CD4-positive, alpha-beta T cell treated with Interleukin-17A for 1 hour (primary cell): ENCODE results near the gene ABHD4.

Experiments used
- DNase-seq: peaks from one replicate; pipeline ENCODE4 v3.0.0-alpha.2; 2020

Gene ABHD4, protein sequence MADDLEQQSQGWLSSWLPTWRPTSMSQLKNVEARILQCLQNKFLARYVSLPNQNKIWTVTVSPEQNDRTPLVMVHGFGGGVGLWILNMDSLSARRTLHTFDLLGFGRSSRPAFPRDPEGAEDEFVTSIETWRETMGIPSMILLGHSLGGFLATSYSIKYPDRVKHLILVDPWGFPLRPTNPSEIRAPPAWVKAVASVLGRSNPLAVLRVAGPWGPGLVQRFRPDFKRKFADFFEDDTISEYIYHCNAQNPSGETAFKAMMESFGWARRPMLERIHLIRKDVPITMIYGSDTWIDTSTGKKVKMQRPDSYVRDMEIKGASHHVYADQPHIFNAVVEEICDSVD

DNA sequence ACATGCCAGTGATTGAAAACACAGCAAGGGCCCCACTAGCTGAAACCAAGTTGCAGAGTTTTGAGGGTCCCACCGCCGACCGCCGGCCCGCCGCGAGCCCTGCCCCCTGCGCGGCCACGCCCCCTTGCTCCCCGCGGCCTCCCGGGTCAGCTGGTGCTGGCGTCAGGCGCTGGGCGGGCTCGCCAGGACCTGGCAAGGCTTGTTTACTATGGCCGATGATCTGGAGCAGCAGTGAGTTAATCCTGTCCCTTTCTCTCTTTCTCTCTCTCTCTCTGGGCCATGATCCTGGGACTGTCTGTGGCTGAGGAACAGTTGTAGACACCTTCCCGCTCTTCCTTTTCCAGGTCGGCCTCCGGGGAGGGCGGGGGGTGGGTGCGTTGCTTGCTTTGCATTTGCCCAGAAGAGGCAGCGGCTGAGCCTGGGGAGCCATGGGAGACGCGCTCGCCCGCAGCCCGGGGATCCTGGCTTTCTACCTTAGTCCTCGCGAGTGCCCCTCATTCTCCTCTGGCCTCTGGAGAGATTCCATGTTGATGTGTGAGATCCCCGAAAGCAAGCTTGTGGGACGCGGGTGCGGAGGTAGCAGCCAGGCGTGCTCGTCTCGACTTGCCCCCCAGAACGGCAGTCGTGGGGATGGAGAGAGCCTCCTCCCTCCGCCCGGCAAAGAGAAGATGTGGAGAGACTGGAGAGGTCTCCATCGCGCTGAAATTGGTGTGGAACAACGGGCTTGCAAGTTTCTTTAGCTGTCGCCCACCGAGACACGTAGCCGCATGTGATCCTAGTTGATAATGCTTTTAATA lies at the start of gene ABHD4:
TSS of gene ABHD4 (plus strand) at position 202 of the 797 bp plus-strand sequence. CDS start at position 209, 7 bp downstream.
- DNase-seq: peak; percentile 69

- DNase-seq: peak; percentile 20
Observed at GRCh38 chr14:22549324-22549962, 48.7 kb upstream of the ABHD4 start.

DNA sequence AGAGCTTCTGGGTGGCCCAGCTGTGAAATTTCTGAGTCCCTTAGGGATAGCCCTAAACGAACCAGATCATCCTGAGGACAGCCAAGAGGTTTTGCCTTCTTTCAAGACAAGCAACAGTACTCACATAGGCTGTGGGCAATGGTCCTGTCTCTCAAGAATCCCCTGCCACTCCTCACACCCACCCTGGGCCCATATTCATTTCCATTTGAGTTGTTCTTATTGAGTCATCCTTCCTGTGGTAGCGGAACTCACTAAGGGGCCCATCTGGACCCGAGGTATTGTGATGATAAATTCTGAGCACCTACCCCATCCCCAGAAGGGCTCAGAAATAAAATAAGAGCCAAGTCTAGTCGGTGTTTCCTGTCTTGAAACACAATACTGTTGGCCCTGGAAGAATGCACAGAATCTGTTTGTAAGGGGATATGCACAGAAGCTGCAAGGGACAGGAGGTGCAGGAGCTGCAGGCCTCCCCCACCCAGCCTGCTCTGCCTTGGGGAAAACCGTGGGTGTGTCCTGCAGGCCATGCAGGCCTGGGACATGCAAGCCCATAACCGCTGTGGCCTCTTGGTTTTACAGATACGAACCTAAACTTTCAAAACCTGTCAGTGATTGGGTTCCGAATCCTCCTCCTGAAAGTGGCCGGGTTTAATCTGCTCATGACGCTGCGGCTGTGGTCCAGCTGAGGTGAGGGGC lies 48.0 kb upstream of the ABHD4 start:
- peak; percentile 78 for DNase-seq

DNA sequence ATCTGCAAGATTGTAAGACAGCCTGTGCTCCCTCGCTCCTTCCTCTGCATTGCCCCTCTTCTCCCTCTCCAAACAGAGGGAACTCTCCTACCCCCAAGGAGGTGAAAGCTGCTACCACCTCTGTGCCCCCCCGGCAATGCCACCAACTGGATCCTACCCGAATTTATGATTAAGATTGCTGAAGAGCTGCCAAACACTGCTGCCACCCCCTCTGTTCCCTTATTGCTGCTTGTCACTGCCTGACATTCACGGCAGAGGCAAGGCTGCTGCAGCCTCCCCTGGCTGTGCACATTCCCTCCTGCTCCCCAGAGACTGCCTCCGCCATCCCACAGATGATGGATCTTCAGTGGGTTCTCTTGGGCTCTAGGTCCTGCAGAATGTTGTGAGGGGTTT lies 46.5 kb upstream of the ABHD4 start:
- peak; percentile 21 for DNase-seq

DNA sequence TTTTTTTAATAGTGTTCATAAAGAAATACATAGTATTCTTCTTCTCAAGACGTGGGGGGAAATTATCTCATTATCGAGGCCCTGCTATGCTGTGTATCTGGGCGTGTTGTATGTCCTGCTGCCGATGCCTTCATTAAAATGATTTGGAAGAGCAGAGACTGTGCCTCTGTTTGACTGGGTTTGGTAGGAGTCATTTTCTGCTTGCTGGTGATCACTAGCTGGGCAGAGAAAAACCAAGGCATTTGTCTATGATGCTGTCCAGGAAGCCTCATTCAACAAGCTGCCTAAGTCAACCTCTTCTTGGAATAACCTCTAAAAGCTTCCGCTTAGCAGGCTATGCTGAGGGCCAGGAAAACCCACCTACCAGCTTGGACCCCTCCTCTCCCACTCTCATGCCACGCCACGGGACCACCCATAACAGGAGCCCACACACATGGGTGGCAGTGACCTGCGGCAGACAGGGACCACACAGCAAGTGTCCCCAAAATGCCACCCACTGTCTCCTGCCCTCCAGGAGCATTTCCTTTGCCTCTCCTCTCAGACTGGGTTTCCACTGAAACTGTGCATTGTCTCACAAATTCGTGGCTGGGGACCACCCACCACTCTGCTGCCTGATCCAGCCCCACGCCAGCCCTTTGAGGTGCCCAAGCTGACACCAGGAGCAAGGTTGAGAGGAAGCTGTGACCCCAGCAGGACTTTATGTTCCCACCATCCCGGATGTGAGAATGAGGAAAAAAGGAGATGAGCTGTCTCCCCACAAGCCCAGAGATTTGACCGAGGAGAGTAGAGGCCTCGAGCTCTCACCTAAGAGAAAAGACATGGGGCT lies 45.9 kb upstream of the ABHD4 start:
- DNase-seq: peak; percentile 32

DNA sequence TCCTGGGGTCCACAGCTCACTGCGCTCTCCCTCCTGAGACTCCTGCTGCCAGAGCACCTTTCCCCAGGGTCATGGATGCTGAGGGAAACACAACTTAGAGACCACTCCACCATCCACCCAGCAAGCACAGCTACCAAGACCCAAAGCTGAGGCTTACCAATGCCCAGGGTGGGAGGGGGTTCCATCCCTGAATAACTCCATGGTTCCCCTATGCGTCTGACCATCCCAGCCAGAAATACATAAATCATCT lies 45.3 kb upstream of the ABHD4 start:
- peak; percentile 19 for DNase-seq

GRCh38 chr14:22553445-22553844 lies 44.7 kb upstream of the ABHD4 start:
- DNase-seq: no peak

GRCh38 chr14:22553861-22554497 lies 44.1 kb upstream of the ABHD4 start:
- DNase-seq: peak; percentile 66

- peak; percentile 59 for DNase-seq
Observed at GRCh38 chr14:22554498-22555383, 43.4 kb upstream of the ABHD4 start.

DNA sequence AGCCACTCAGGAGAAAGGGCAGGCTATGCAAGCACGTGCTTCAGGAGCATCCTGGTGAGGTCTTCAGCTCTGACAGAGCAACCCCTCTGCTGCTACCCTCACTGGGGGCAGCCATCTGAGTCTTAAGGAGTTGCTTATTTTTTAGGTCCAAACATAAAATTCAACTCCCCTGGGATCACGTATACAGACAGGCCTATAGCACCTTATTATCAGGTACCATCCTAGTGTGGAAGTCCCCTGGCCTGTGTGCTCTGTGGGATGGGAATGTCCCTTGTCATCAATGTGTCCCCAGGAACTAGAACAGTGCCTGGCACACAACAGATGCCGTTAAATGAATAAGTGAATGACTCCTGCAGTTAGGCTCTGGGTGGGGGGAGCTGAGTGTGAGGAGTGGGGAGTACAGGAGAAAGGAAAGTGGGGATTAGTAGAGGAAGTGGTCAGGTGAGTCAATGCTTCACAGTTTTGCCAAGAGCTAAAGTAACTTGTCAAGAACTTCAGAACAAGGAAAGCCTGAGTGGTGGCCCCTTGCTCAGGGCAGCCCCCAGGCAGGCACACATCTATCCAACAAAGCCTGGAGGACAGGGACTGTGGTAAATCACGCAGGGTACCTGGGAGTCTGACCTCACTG lies 42.6 kb upstream of the ABHD4 start:
- peak; percentile 81 for DNase-seq

GRCh38 chr14:22556021-22556989 lies 41.8 kb upstream of the ABHD4 start:
- peak; percentile 100 for DNase-seq

DNA sequence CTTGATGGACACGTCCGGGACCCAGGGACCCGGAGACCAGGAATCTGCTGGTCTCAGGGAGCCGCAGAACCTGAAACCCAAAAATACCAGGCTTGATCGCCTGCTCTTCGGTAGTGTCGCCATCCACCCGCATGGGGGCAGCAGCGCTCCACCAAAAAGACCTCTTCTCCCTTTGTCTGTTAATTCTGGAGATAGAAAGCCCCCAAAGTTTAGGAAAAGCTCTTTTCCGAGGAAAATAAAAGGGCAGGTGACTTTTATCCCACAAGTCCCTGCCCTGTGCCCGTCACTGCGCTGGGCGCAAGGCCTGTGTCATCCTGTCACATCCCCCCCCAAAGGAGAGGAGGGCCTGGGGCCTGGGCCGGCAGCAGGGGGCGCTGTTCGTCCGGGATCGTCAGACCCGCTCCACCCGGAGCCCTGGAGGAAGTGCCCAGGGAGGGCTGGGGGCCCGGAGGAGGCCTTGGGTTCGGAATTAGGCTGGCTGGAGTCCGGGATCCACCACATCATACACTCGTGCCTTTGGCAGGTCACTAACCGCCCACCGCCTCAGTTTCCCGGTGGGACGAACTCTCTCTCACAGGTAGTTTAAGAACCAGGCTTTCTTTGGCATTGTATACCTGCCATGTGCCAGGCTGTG lies 41.0 kb upstream of the ABHD4 start:
- peak; percentile 91 for DNase-seq

GRCh38 chr14:22557846-22558220 lies 40.3 kb upstream of the ABHD4 start:
- DNase-seq: no peak

DNA sequence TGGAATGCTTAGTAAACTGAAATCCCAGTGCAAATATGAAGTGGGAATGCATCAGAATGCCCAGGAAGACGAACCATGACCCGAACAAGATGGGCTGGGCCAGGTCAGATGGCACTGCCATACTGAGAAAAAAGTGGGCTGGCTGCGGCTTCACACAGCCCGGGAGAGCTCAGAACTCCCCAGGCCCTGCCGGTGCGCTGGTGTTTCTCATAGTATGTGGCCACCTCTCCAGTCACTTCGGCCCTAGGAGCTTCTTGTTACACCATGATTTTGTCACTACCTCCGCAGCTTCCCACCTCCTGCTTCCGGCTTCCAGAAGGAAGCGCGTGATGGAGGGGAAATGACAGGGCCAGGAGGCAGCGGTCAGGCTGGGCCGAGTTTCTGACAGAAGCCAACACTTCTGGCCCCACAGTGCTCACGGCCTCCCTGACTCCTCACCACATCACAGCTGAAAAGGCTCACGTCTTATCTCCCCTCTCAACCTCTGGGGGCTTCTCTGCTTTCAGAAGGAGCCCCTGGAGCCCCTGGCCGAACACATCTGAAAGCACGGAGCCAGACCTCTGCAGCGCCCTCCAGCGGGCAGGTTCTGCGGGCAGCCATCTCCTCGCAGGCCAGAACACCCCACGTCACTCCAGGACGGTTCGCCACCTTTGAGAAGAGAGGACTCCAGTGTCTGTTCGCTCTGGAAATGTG lies 39.7 kb upstream of the ABHD4 start:
- DNase-seq: peak; percentile 81

DNA sequence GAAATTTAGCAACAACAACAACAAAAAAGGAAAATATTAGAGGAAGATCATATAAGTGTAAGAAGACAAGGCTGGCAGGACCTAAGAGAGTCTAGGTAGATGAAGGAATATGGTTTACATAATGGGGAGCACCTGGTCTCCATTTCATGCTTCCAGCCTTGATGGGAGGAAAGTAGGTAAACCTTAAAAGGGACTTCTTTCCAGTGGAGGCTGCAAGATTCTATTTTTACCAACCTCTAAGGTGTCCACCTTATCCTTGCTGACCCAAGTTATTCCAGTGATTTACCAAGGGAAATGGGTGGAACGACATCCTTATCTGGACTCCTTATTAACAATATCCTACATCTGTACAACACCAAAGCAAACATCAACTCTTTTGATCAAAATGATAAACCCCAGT lies 39.1 kb upstream of the ABHD4 start:
- peak; percentile 22 for DNase-seq

GRCh38 chr14:22560662-22561365 lies 37.3 kb upstream of the ABHD4 start:
- DNase-seq: peak; percentile 49

- DNase-seq: no peak
Observed at GRCh38 chr14:22561366-22561660, 36.8 kb upstream of the ABHD4 start.
